ENCODE measurements around the gene DDX1. TPM values are rescaled to one million over a fixed set of nuclear protein-coding genes. Genes with fewer than 3 reads are reported as not detected.

Gene DDX1
- total and polyA plus RNA-seq, 2 donors (not counting 1 experiment from before 2014, with no cell fraction given): 54.3 to 176 TPM

GRCh38 chr2:15638720-15639119 lies 47.1 kb downstream of the DDX1 start:
- peak; percentile 14 to 73 for DNase-seq (ENCODE audit: low read depth in 2 of 2)
- Histone ChIP-seq H3K27ac (ENCODE audit: insufficient read depth, low read length) (no peak overlapping the region), H4K20me1 (ENCODE audit: control insufficient read depth, extremely low read depth, insufficient read depth, low read length) (no peaks in the 10 kb centered on the region), H2AFZ (ENCODE audit: low read length) (no peak overlapping the region), H3K36me3 (ENCODE audit: control insufficient read depth, insufficient read depth, low read length) (no peaks in the 10 kb centered on the region), H3K9me3 (ENCODE audit: control insufficient read depth, insufficient read depth, low read depth, low read length) (no peaks in the 10 kb centered on the region), H3K9ac (ENCODE audit: insufficient read depth, low read length) (no peak overlapping the region), H3K4me3 (replicated peaks in 1 of 4; ENCODE audit: control extremely low read depth in 1 of 4, insufficient read depth in 1 of 4, low read depth in 3 of 4, low read length in 4 of 4) (no peak overlapping the region), H3K79me2 (ENCODE audit: control insufficient read depth, insufficient read depth, low read length) (no peaks in the 10 kb centered on the region), H3K27me3 (ENCODE audit: control insufficient read depth, insufficient read depth, low read length) (no peaks in the 10 kb centered on the region), H3K4me2 (ENCODE audit: extremely low read depth, insufficient read depth, low read length) (no peak overlapping the region), H3K4me1 (ENCODE audit: control insufficient read depth, extremely low read depth, insufficient read depth, low read length) (peaks cover 4% of the 10 kb centered on the region)
- TF ChIP-seq CTCF (conservative IDR thresholded peaks at IDR 0.05 in 1 of 2, IDR thresholded peaks at IDR 0.05 in 1 of 2; ENCODE audit: low read depth in 1 of 2, low read length in 2 of 2): no peak
- TF ChIP-seq EZH2 (IDR thresholded peaks at IDR 0.05; ENCODE audit: low read length, missing control alignments): no peak

GRCh38 chr2:15639323-15640251 lies 47.9 kb downstream of the DDX1 start:
- H2AFZ ChIP-seq (ENCODE audit: low read length): no peak overlapping the region

More at GRCh38 chr2:15639323-15640251, 47.9 kb downstream of the DDX1 start:
- Histone ChIP-seq H3K79me2 (ENCODE audit: control insufficient read depth, insufficient read depth, low read length) (no peaks in the 10 kb centered on the region), H3K27me3 (ENCODE audit: control insufficient read depth, insufficient read depth, low read length) (no peaks in the 10 kb centered on the region), H3K4me2 (ENCODE audit: extremely low read depth, insufficient read depth, low read length) (no peak overlapping the region), H3K9ac (ENCODE audit: insufficient read depth, low read length) (no peak overlapping the region), H3K4me1 (ENCODE audit: control insufficient read depth, extremely low read depth, insufficient read depth, low read length) (peaks cover 4% of the 10 kb centered on the region), H3K9me3 (ENCODE audit: control insufficient read depth, insufficient read depth, low read depth, low read length) (no peaks in the 10 kb centered on the region), H4K20me1 (ENCODE audit: control insufficient read depth, extremely low read depth, insufficient read depth, low read length) (no peaks in the 10 kb centered on the region), H3K27ac (ENCODE audit: insufficient read depth, low read length) (no peak overlapping the region), H3K4me3 (replicated peaks in 1 of 4; ENCODE audit: control extremely low read depth in 1 of 4, insufficient read depth in 1 of 4, low read depth in 3 of 4, low read length in 4 of 4) (no peak overlapping the region), H3K36me3 (ENCODE audit: control insufficient read depth, insufficient read depth, low read length) (no peaks in the 10 kb centered on the region)
- TF ChIP-seq EZH2 (IDR thresholded peaks at IDR 0.05; ENCODE audit: low read length, missing control alignments): no peak
- no peak for TF ChIP-seq CTCF (conservative IDR thresholded peaks at IDR 0.05 in 1 of 2, IDR thresholded peaks at IDR 0.05 in 1 of 2; ENCODE audit: low read depth in 1 of 2, low read length in 2 of 2)
- DNase-seq (ENCODE audit: low read depth in 2 of 2): no peak
